A549 (cell line): ENCODE results near the gene MED16. TPM values are rescaled to one million over a fixed set of nuclear protein-coding genes. Genes with fewer than 3 reads are reported as not detected.

ENCODE experiments used
- ATAC-seq, 2 experiments: fragments of 200-7000 bp in 1 of 2; fragments of >200 bp in 1 of 2; cut with Nextera tagmentation in 1 of 2; cut with Tn5 transposase in 1 of 2; 3 replicates each; pipeline versions ENCODE4 v1.8.0 to v1.9.1; 2018 to 2020; ENCODE audit warnings: mild to moderate bottlenecking in 1 of 2, moderate library complexity in 1 of 2
- CTCF ChIA-PET: fragments of 300-600 bp; sonication (Branson Sonifier 250); formaldehyde crosslinking; extraction: SDS; loops from one replicate; lab custom pipeline; 2021; ENCODE audit warnings: antibody characterized with exemption, inconsistent platforms; lab: Yijun Ruan, JAX
- POLR2A ChIA-PET: fragments of 350-600 bp; formaldehyde crosslinking; extraction: SDS; loops from one replicate; lab custom pipeline; 2021; ENCODE audit warnings: antibody characterized with exemption, inconsistent platforms; lab: Yijun Ruan, JAX
- DNase-seq, 2 experiments: peaks; one replicate each; pipeline versions ENCODE4 v3.0.0 to v3.0.0-alpha.2; 2011 to 2016; ENCODE audit warnings: low read depth in 1 of 2, low spot score in 1 of 2
- FAIRE-seq: peaks from 2 replicates; lab custom pipeline; 2011; peaks lifted over from hg19 to GRCh38; lab: Jason Lieb, UNC
- H3K27ac ChIP-seq, 2 experiments: fragments of >200 bp; sonication (Bioruptor Twin); formaldehyde crosslinking; 3 replicates each; pipeline ENCODE4 v1.5.1; 2016 to 2017
- H3K4me1 ChIP-seq: fragments of >200 bp; sonication (Bioruptor Twin); formaldehyde crosslinking; 3 replicates; pipeline ENCODE4 v1.6.1; 2016
- H3K4me2 ChIP-seq: fragments of >200 bp; sonication (Bioruptor Twin); formaldehyde crosslinking; 3 replicates; pipeline ENCODE4 v1.6.1; 2016
- H3K4me3 ChIP-seq: fragments of >200 bp; sonication (Bioruptor Twin); formaldehyde crosslinking; 3 replicates; pipeline ENCODE4 v1.5.1; 2016
- H3K9me3 ChIP-seq: fragments of >200 bp; sonication (Bioruptor Twin); formaldehyde crosslinking; 3 replicates; pipeline ENCODE4 v1.6.1; 2016
- CEBPB ChIP-seq, 2 experiments: fragments of >200 bp in 1 of 2; sonication (Bioruptor Twin) in 1 of 2; formaldehyde crosslinking in 1 of 2; IDR thresholded peaks; 2 replicates each; pipeline ENCODE4 v1.6.1; 2012 to 2016
- CHD2 ChIP-seq: fragments of 150-350 bp; IDR thresholded peaks from 2 replicates; pipeline ENCODE4 v1.6.1; 2014; ENCODE audit warnings: low read length; ENCODE audit not compliant: partially characterized antibody
- CTCF ChIP-seq: fragments of >200 bp; sonication (Bioruptor Twin); formaldehyde crosslinking; IDR thresholded peaks from 3 replicates; pipeline ENCODE4 v1.5.1; 2016
- EP300 ChIP-seq, 2 experiments: fragments of >200 bp; sonication (Bioruptor Twin); formaldehyde crosslinking; IDR thresholded peaks; 2 replicates in 1 of 2; 3 replicates in 1 of 2; pipeline ENCODE4 v1.6.1; 2016 to 2017
- FOSB ChIP-seq: fragments of 250-450 bp; sonication (Bioruptor Pico); IDR thresholded peaks from 2 replicates; pipeline ENCODE4 v1.5.0; 2020; ENCODE audit warnings: mild to moderate bottlenecking, moderate library complexity
- GATA3 ChIP-seq: IDR thresholded peaks from 2 replicates; pipeline ENCODE4 v1.6.1; 2012; ENCODE audit warnings: borderline replicate concordance
- HDAC2 ChIP-seq: fragments of 200-600 bp; sonication (generic); IDR thresholded peaks from 2 replicates; pipeline ENCODE4 v1.6.1; 2016
- HOXA7 ChIP-seq: fragments of 250-450 bp; sonication (Bioruptor Pico); IDR thresholded peaks from 2 replicates; pipeline ENCODE4 v1.5.0; 2020; ENCODE audit warnings: mild to moderate bottlenecking, moderate library complexity
- KDM1A ChIP-seq: fragments of 200-600 bp; sonication (generic); IDR thresholded peaks from 2 replicates; pipeline ENCODE4 v1.6.1; 2016; ENCODE audit warnings: low read depth, mild to moderate bottlenecking
- MAFK ChIP-seq: fragments of 450-650 bp; IDR thresholded peaks from 2 replicates; pipeline ENCODE4 v1.6.1; 2014; ENCODE audit not compliant: partially characterized antibody
- MYC ChIP-seq: IDR thresholded peaks from 2 replicates; pipeline ENCODE4 v1.6.1; 2012; ENCODE audit warnings: mild to moderate bottlenecking, inconsistent platforms, low read length, improper control_type of control experiment, borderline replicate concordance
- NFE2L2 ChIP-seq: fragments of 150-350 bp; conservative IDR thresholded peaks from 2 replicates; pipeline ENCODE4 v1.6.1; 2014; ENCODE audit warnings: low read length
- POLR2A ChIP-seq: IDR thresholded peaks from 2 replicates; pipeline ENCODE4 v1.6.1; 2012; ENCODE audit warnings: mild to moderate bottlenecking, low read length
- RAD21 ChIP-seq, 2 experiments: fragments of >200 bp in 1 of 2; sonication (Bioruptor Twin) in 1 of 2; formaldehyde crosslinking in 1 of 2; IDR thresholded peaks in 1 of 2; conservative IDR thresholded peaks in 1 of 2; 2 replicates in 1 of 2; 3 replicates in 1 of 2; pipeline ENCODE4 v1.6.1; 2012 to 2018; ENCODE audit warnings: inconsistent platforms in 1 of 2
- RCOR1 ChIP-seq: fragments of 150-350 bp; IDR thresholded peaks from 2 replicates; pipeline ENCODE4 v1.6.1; 2014; ENCODE audit warnings: antibody characterized with exemption, low read length, low read depth
- SREBF2 ChIP-seq: fragments of 450-650 bp; IDR thresholded peaks from 2 replicates; pipeline ENCODE4 v1.6.1; 2014; ENCODE audit warnings: mild to moderate bottlenecking, moderate library complexity
- TP53 ChIP-seq: fragments of 250-450 bp; sonication (Bioruptor Pico); IDR thresholded peaks from 2 replicates; pipeline ENCODE4 v1.5.0; 2021; ENCODE audit warnings: mild to moderate bottlenecking, moderate library complexity
- ZC3H11A ChIP-seq: fragments of 450-650 bp; IDR thresholded peaks from 2 replicates; pipeline ENCODE4 v1.6.1; 2014; ENCODE audit warnings: antibody characterized with exemption, mild to moderate bottlenecking
- WGBS: methylation state at CpG from one replicate; pipeline ENCODE4 v1.1.6; 2017; ENCODE audit errors: missing lambda C conversion rate; 5-methylcytosine and 5-hydroxymethylcytosine counted together
- polyA plus RNA-seq, 4 experiments: library from polyadenylated mRNA; depleted of rRNA in 3 of 4; stranded (reverse); fragments of >200 nt; fragmentation: RNase III in 1 of 4; extraction: RNeasy Plus Mini Kit Qiagen cat#74134 plus additional on column Dnase treatment in 1 of 4; gene quantifications; 2 replicates in 3 of 4; 3 replicates in 1 of 4; pipeline ENCODE4 v1.2.3, GENCODE V29; 2011 to 2017
- TF ChIP-seq, protein P1 (sequence below): IDR thresholded peaks from 2 replicates; pipeline ENCODE4 v1.6.1; 2012; ENCODE audit warnings: low read depth, borderline replicate concordance
- TF ChIP-seq, protein P2 (sequence below): IDR thresholded peaks from 2 replicates; pipeline ENCODE4 v1.6.1; 2012
- TF ChIP-seq, protein P3 (sequence below): fragments of >200 bp; sonication (Bioruptor Twin); formaldehyde crosslinking; IDR thresholded peaks from 3 replicates; pipeline ENCODE4 v1.6.1; 2016
- TF ChIP-seq, protein P4 (sequence below): fragments of 150-350 bp; IDR thresholded peaks from 2 replicates; pipeline ENCODE4 v1.6.1; 2014; ENCODE audit warnings: low read depth, mild to moderate bottlenecking, low read length
- TF ChIP-seq, protein P5 (sequence below): fragments of >200 bp; sonication (Bioruptor Twin); formaldehyde crosslinking; IDR thresholded peaks from 2 replicates; pipeline ENCODE4 v1.6.1; 2016

MED16 gene
- polyA plus RNA-seq, 2 of the 4 experiments (the other 2 are of a cell fraction) = 8.0 to 12.7 TPM

DNA sequence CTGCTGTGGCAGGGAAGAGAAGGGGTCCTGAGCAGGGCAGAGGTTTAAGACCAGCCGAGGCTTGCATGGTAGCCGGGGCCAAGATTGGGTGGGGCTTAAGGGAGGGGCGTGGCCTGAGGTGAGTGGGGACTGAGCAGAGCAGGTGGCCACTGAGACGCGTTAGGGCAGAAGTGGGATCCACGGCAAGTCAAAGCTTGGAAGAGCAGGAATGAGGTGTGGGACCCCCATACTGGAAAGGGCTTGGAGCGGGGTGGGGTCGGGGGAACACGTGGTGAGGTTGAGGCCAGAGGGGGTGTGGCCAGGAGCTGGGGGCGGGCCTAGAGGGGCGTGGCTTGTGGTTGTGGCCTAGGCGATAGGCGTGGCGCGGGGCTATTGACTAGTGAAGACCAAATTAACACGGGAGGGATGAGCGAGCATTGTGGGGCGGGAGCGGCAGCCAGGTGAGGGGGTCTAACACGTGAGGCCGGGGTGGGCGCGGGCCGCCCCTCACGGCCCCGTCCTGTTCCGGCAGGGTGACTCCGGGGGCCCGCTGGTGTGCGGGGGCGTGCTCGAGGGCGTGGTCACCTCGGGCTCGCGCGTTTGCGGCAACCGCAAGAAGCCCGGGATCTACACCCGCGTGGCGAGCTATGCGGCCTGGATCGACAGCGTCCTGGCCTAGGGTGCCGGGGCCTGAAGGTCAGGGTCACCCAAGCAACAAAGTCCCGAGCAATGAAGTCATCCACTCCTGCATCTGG is 30.2 kb downstream of the MED16 start:
- H3K4me3 ChIP-seq = no peak overlapping the region
- no peaks in the 10 kb centered on the region for H3K9me3 ChIP-seq
- ATAC-seq = peak in 1 of 2 experiments; percentile 7; a peak in 2 of 6 replicates
- peak overlapping the region in 1 of 2 experiments; percentile 97; a peak in 1 of 6 replicates for H3K27ac ChIP-seq
- FAIRE-seq = no peak
- no peak overlapping the region for H3K4me2 ChIP-seq
- POLR2A ChIA-PET = no interaction called here
- WGBS = 90% methylated on average over 42 of the region's 48 CpGs
- CTCF ChIA-PET = interaction anchor here (1.1 kb wide), 1 partner anchor 13 kb away, joined by 3 read pairs; no protein-coding TSS in a partner anchor
- TF ChIP-seq FOSB (CRISPR knock-in tag) (no peak), KDM1A (no peak), ZC3H11A (no peak), GATA3 (no peak), POLR2A (no peak), RAD21 (conservative IDR thresholded peaks at IDR 0.05 in 1 of 2, IDR thresholded peaks at IDR 0.05 in 1 of 2) (no peak), MYC (no peak), MAFK (no peak), SREBF2 (no peak), EP300 (IDR thresholded peaks at IDR 0.05) (no peak)
- TF ChIP-seq, protein P1, sequence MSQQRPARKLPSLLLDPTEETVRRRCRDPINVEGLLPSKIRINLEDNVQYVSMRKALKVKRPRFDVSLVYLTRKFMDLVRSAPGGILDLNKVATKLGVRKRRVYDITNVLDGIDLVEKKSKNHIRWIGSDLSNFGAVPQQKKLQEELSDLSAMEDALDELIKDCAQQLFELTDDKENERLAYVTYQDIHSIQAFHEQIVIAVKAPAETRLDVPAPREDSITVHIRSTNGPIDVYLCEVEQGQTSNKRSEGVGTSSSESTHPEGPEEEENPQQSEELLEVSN = no peak
- TF ChIP-seq, protein P2, sequence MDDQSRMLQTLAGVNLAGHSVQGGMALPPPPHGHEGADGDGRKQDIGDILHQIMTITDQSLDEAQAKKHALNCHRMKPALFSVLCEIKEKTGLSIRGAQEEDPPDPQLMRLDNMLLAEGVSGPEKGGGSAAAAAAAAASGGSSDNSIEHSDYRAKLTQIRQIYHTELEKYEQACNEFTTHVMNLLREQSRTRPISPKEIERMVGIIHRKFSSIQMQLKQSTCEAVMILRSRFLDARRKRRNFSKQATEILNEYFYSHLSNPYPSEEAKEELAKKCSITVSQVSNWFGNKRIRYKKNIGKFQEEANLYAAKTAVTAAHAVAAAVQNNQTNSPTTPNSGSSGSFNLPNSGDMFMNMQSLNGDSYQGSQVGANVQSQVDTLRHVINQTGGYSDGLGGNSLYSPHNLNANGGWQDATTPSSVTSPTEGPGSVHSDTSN = no peak
- TF ChIP-seq, protein P3, sequence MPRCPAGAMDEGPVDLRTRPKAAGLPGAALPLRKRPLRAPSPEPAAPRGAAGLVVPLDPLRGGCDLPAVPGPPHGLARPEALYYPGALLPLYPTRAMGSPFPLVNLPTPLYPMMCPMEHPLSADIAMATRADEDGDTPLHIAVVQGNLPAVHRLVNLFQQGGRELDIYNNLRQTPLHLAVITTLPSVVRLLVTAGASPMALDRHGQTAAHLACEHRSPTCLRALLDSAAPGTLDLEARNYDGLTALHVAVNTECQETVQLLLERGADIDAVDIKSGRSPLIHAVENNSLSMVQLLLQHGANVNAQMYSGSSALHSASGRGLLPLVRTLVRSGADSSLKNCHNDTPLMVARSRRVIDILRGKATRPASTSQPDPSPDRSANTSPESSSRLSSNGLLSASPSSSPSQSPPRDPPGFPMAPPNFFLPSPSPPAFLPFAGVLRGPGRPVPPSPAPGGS = no peak
- TF ChIP-seq, protein P4, sequence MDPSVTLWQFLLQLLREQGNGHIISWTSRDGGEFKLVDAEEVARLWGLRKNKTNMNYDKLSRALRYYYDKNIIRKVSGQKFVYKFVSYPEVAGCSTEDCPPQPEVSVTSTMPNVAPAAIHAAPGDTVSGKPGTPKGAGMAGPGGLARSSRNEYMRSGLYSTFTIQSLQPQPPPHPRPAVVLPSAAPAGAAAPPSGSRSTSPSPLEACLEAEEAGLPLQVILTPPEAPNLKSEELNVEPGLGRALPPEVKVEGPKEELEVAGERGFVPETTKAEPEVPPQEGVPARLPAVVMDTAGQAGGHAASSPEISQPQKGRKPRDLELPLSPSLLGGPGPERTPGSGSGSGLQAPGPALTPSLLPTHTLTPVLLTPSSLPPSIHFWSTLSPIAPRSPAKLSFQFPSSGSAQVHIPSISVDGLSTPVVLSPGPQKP = no peak
- peak in 1 of 2 experiments; percentile 64 for DNase-seq
- H3K4me1 ChIP-seq = peaks cover 19% of the 10 kb centered on the region

GRCh38 chr19:861756-862580 is 31.0 kb downstream of the MED16 start:
- ChIA-PET POLR2A (no interaction called here), CTCF (interaction anchor here (1.1 kb wide), 1 partner anchor 13 kb away, joined by 3 read pairs; no protein-coding TSS in a partner anchor)
- ATAC-seq (peak; percentile 21 to 26; a peak in 4 of 6 replicates), FAIRE-seq (no peak), DNase-seq (peak in 1 of 2 experiments; percentile 78)
- 92% methylated on average over 15 of the region's 60 CpGs for WGBS
- Histone ChIP-seq H3K4me2 (peak overlapping the region; percentile 76; the same call in 2 of the 3 replicates), H3K4me1 (peaks cover 19% of the 10 kb centered on the region)
- TF ChIP-seq HOXA7 (CRISPR knock-in tag) (no peak), TP53 (no peak), CHD2 (no peak), MAFK (no peak), CTCF (no peak), NFE2L2 (no peak), HDAC2 (no peak), CEBPB (IDR thresholded peaks at IDR 0.05) (no peak), RCOR1 (no peak), EP300 (IDR thresholded peaks at IDR 0.05) (no peak)
- TF ChIP-seq, protein P5, sequence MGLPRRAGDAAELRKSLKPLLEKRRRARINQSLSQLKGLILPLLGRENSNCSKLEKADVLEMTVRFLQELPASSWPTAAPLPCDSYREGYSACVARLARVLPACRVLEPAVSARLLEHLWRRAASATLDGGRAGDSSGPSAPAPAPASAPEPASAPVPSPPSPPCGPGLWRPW = no peak
- TF ChIP-seq, all 56 proteins: peak for 0
- H3K27ac ChIP-seq = peak overlapping the region in 1 of 2 experiments; percentile 97; a peak in 4 of 6 replicates
- H3K4me3 ChIP-seq = peak overlapping the region; percentile 80; the same call in 1 of the 3 replicates
- H3K9me3 ChIP-seq = no peaks in the 10 kb centered on the region
